Pancreas (tissue), 10 donors: Measurements from ENCODE around the gene GPM6B. TPM values are rescaled to one million over a fixed set of nuclear protein-coding genes. Genes with fewer than 3 reads are reported as not detected.
"Not testable (repeated sequence)": the region's sequence is repeated elsewhere in the genome, so short reads cannot be mapped to it uniquely, and the experiment has no call there.

Source experiments
- ATAC-seq, 4 donors: fragments of 200-7000 bp; cut with Tn5 transposase; one replicate each; pipeline versions ENCODE4 v1.8.0 to v1.9.1; 2020; ENCODE audit warnings: mild to moderate bottlenecking in 4 of 4, moderate library complexity in 4 of 4
- DNase-seq, 6 donors: peaks; one replicate each; pipeline ENCODE4 v3.0.0-alpha.2; 2020
- FAIRE-seq: peaks from 2 replicates; lab custom pipeline; 2012; peaks lifted over from hg19 to GRCh38; lab: Jason Lieb, UNC
- H3K27ac ChIP-seq, 4 donors: fragments of 200-600 bp; sonication (generic); 1 replicate in 3 of 4; 2 replicates in 1 of 4; pipeline versions ENCODE4 v1.5.0 to v1.8.0; 2020
- H3K27me3 ChIP-seq, 4 donors: fragments of 200-600 bp; one replicate each; pipeline ENCODE4 v1.8.0; 2021
- H3K36me3 ChIP-seq, 3 donors: fragments of 200-600 bp; sonication (generic) in 1 of 3; one replicate each; pipeline versions ENCODE4 v1.5.0 to v1.8.0; 2020 to 2021
- H3K4me1 ChIP-seq, 3 donors: fragments of 200-600 bp; one replicate each; pipeline ENCODE4 v1.8.0; 2021
- H3K4me3 ChIP-seq, 4 donors: fragments of 200-600 bp; sonication (generic) in 2 of 4; one replicate each; pipeline versions ENCODE4 v1.5.0 to v1.8.0; 2020 to 2021
- H3K9me3 ChIP-seq, 4 donors: fragments of 200-600 bp; one replicate each; pipeline ENCODE4 v1.8.0; 2021
- CTCF ChIP-seq, 4 donors: fragments of 200-600 bp; sonication (generic) in 3 of 4; IDR thresholded peaks; one replicate each; pipeline versions ENCODE4 v1.5.0 to v1.8.0; 2021; ENCODE audit warnings: antibody characterized with exemption in 4 of 4
- WGBS, 2 donors: extraction: QIAGEN DNeasy Blood & Tissue Kit; methylation state at CpG; one replicate each; pipeline ENCODE4 v1.1.7; 2013; 5-methylcytosine and 5-hydroxymethylcytosine counted together
- intact Hi-C, 3 donors: fragments of 100-400 bp; cut with DNase I; formaldehyde crosslinking; loops; one replicate each; pipeline versions ENCODE4 v1.11.1 to v1.14.2; 2022
- polyA plus RNA-seq, 2 donors: library from polyadenylated mRNA; stranded (reverse); fragments of 200-250 nt; gene quantifications; one replicate each; pipeline ENCODE4 v1.2.3, GENCODE V29; 2013
- total RNA-seq, 6 donors: library from RNA; stranded (reverse); fragmentation: NEBNext Ultra II Directional in 4 of 6; extraction: Animal tissue kit (Norgen Biotek cat#: 25700) in 4 of 6; gene quantifications; one replicate each; pipeline versions ENCODE4 v1.2.1 to v1.2.4, GENCODE V29; 2021 to 2023
- donor health status: healthy with polysubstance abuse.
- donor health status: DM: no; HTN: no; CAD: no; lungs with moderate emphysema.
- donor health status: DM: no; HTN: no; CAD: no.
- donor health status: control.
- donor health status: control.
- donor health status: Bipolar disorder and iron deficiency.
- donor health status: DM: yes; HTN: yes; CAD: no.
- donor health status: DM: no; HTN: no; CAD: no.
- donor health status: DM: no; HTN: no; CAD: no.
- donor health status: DM: yes; HTN: yes; CAD: no.

GPM6B gene
- total and polyA plus RNA-seq, 8 donors, result 0.47 to 3.0 (median 1.5) TPM

DNA sequence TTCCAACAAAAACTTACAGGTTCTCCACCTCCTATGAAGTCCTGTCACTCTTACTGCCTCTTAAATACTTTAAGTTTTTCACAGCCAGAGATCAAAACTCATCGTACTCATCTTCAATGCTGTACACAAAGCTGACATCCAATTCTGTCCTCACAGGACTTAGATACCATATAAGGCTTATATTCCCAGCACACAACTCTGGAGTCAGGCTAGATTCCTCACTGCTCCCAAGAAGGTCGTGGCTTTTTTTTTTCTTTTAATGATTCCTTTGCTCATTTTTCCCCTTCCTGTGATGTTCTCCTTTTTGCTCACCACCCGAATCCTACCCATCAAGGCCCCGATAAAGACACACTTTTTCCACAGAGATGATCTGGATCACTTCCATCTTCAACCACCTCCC lies 83.4 kb downstream of the GPM6B start:
- Histone ChIP-seq H3K4me1 (peaks cover 0 to 30% (median 4%) of the 10 kb centered on the region in 3 donors), H3K27me3 (no peaks in the 10 kb centered on the region), H3K9me3 (no peaks in the 10 kb centered on the region), H3K36me3 (no peaks in the 10 kb centered on the region), H3K27ac (peak overlapping the region in 2 of 4 donors; percentile 95 to 96), H3K4me3 (peak overlapping the region in 3 of 4 donors; percentile 68 to 89 (median 72))
- 14 to 39% methylated on average over 4 of the region's 4 CpGs for WGBS, 2 donors
- ATAC-seq, result no peak
- TF ChIP-seq CTCF (IDR thresholded peaks at IDR 0.05), result no peak
- no peak for DNase-seq
- FAIRE-seq, result no peak
- intact Hi-C loops, result loop anchor here in 1 of 3 donors (10.0 kb wide), 1 partner anchor 49 kb away; the partner anchor contains the start of gene RAB9A

- H3K27me3 ChIP-seq, result no peaks in the 10 kb centered on the region
- intact Hi-C loops, result loop anchor here in 1 of 3 donors (10.0 kb wide), 1 partner anchor 48 kb away; the partner anchor contains the start of gene RAB9A
- H3K4me3 ChIP-seq, result no peak overlapping the region
- no peak for DNase-seq
- ATAC-seq, result peak in 2 of 4 donors; percentile 1
- WGBS, 2 donors, result 24 to 53% methylated on average over 7 of the region's 7 CpGs
- no peaks in the 10 kb centered on the region for H3K9me3 ChIP-seq
- FAIRE-seq, result no peak
- H3K36me3 ChIP-seq, result no peaks in the 10 kb centered on the region
- H3K4me1 ChIP-seq, result peaks cover 0 to 30% (median 4%) of the 10 kb centered on the region in 3 donors
- H3K27ac ChIP-seq, result peak overlapping the region in 2 of 4 donors; percentile 59 to 75
- no peak for TF ChIP-seq CTCF (IDR thresholded peaks at IDR 0.05)
Measured at GRCh38 chrX:13732246-13733067, 84.4 kb downstream of the GPM6B start.

- FAIRE-seq, ATAC-seq, H3K27ac ChIP-seq, DNase-seq, H3K4me3 ChIP-seq, H3K27me3 ChIP-seq, H3K36me3 ChIP-seq, H3K9me3 ChIP-seq: not testable (repeated sequence)
- intact Hi-C loops, result loop anchor here in 1 of 3 donors (10.0 kb wide), 1 partner anchor 46 kb away; the partner anchor contains the start of gene RAB9A
- peaks cover 0 to 27% (median 4%) of the 10 kb centered on the region in 3 donors for H3K4me1 ChIP-seq
- WGBS, 2 donors, result 78 to 86% methylated on average over 1 of the region's 1 CpG
Measured at GRCh38 chrX:13730523-13730922, 86.4 kb downstream of the GPM6B start.

DNA sequence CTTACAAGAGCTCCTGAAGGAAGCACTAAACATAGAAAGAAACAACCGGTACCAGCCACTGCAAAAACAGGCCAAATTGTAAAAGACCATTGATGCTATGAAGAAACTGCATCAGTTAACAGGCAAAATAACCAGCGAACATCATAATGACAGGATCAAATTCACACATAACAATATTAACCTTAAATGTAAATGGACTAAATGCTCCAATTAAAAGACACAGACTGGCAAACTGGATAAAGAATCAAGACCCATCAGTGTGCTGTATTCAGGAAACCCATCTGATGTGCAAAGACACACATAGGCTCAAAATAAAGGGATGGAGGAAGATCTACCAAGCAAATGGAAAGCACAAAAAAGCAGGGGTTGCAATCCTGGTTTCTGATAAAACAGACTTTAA lies 90.3 kb downstream of the GPM6B start:
- H3K4me3 ChIP-seq, ATAC-seq, H3K9me3 ChIP-seq, H3K27me3 ChIP-seq, DNase-seq, FAIRE-seq, H3K36me3 ChIP-seq, H3K27ac ChIP-seq, intact Hi-C loops: not testable (repeated sequence)
- peaks cover 0 to 15% (median 0%) of the 10 kb centered on the region in 3 donors for H3K4me1 ChIP-seq
- WGBS, 2 donors, result 96% methylated on average over 2 of the region's 2 CpGs

- FAIRE-seq, H3K27ac ChIP-seq, H3K4me1 ChIP-seq, H3K9me3 ChIP-seq, DNase-seq, H3K36me3 ChIP-seq, ATAC-seq, intact Hi-C loops, H3K27me3 ChIP-seq, H3K4me3 ChIP-seq: not testable (repeated sequence)
- WGBS, 2 donors, result 80 to 90% methylated on average over 9 of the region's 9 CpGs
Measured at GRCh38 chrX:13724878-13725277, 92.0 kb downstream of the GPM6B start.

DNA sequence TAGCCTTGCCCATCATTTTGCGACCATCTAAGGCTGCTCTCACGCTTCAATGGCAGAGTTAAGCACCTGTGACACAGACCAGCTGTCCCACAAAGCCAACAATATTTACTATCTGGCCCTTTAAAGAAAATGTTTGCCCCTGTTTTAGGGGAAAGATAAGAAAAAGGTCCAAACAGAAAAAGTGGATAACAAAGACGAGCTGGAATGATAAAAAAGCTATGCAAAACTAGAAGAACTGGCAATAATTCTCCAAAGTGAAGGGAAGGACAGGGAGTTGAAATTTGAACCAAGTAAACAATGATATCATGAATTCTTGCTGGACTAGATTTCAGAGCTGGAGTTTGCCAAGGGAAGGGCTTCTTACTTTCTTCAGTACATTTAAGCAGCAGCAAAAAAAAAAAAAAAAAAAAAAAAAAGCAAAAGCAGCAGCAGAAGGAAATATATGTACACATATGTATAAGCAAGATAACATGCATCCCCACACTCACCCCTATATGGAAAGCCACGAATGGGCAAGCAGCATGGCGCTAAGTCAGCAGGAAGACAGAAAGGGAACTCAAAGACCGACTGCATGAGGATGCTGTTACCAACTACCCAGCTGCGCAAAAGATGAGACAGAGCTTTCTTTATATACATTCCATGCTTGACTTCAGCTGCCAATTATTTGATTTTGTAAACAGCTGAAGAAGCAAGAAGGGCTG lies 94.9 kb downstream of the GPM6B start:
- FAIRE-seq (no peak), ATAC-seq (peak; percentile 81 to 90 (median 90)), DNase-seq (no peak)
- Histone ChIP-seq H3K27me3 (no peaks in the 10 kb centered on the region), H3K27ac (peak overlapping the region in 2 of 4 donors; percentile 54 to 55), H3K4me3 (no peak overlapping the region), H3K4me1 (peaks cover 4 to 8% (median 5%) of the 10 kb centered on the region in 3 donors), H3K36me3 (peaks cover 0 to 11% (median 0%) of the 10 kb centered on the region in 3 donors), H3K9me3 (no peaks in the 10 kb centered on the region)
- intact Hi-C loops, result no loop called here
- 19 to 59% methylated on average over 7 of the region's 7 CpGs for WGBS, 2 donors
- TF ChIP-seq CTCF (IDR thresholded peaks at IDR 0.05), result no peak
